WI38 (cell line): Measurements from ENCODE around the gene DCTN4.

Experiments
- H3K4me3 ChIP-seq: 2 replicates; pipeline ENCODE4 v1.5.1; 2011; ENCODE audit warnings: low read depth, mild to moderate bottlenecking, control low read depth, low read length
- TF ChIP-seq, protein P1 (sequence below): IDR thresholded peaks from 2 replicates; pipeline ENCODE4 v1.5.1; 2012; ENCODE audit warnings: low read depth, mild to moderate bottlenecking, control low read depth, low read length

Gene DCTN4

DNA sequence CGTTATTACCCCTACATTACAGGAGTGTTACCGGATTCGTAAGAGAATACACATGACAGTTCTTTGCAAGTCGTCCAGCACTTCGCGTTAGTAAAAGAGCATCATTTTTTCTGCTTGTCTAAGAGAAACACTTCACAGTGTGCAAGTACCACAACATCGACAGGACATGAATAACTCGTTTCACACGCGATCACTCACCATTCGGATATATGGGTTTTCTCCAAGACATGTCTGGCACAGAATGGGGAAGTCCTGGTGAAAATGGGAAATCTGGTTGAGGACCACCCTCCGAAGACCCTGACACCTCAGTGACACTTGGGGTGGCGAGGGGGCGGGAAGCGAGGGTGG, 58.6 kb downstream of the DCTN4 start:
- TF ChIP-seq, protein P1, sequence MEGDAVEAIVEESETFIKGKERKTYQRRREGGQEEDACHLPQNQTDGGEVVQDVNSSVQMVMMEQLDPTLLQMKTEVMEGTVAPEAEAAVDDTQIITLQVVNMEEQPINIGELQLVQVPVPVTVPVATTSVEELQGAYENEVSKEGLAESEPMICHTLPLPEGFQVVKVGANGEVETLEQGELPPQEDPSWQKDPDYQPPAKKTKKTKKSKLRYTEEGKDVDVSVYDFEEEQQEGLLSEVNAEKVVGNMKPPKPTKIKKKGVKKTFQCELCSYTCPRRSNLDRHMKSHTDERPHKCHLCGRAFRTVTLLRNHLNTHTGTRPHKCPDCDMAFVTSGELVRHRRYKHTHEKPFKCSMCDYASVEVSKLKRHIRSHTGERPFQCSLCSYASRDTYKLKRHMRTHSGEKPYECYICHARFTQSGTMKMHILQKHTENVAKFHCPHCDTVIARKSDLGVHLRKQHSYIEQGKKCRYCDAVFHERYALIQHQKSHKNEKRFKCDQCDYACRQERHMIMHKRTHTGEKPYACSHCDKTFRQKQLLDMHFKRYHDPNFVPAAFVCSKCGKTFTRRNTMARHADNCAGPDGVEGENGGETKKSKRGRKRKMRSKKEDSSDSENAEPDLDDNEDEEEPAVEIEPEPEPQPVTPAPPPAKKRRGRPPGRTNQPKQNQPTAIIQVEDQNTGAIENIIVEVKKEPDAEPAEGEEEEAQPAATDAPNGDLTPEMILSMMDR = no peak
- peak overlapping the region; percentile 99 for H3K4me3 ChIP-seq

DNA sequence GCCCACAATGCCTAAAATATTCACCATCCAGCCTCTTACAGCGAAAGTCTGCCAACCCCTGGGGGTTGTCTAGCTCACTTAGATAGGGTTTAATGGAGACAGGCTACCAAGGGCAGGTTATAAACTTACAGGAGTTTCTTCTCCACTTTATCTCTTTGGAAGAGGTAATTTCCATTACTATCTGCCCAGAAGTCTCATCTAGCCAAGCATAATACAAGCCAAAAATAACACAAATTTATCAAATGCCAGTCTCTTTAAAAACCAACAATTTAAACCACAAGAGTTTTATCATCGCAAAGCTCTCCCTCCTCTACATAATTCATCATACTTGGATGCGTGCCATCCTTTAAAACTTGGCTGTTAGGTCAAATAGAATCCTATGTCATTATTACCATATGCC, 64.2 kb downstream of the DCTN4 start:
- no peak overlapping the region for H3K4me3 ChIP-seq
- TF ChIP-seq, protein P1 = no peak

DNA sequence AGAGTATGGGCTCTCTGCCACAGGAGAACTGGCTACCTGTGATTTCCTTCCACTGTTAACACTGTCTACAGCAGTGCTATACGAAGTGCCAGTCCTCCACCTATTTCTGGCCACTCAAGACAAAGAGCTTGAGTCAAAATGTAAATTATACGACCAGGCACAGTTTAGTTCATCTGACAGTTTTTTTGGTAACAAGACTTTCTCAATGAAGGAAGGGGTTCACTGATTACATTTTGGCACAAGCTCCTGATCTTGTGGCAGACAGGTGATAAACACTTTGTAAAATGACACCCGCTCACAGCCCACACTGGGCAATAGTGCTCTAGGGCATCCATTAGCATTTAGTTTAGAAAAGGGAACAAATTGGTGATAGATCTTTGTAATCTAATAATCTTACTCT, 66.5 kb downstream of the DCTN4 start:
- H3K4me3 ChIP-seq = no peak overlapping the region
- TF ChIP-seq, protein P1 = no peak

DNA sequence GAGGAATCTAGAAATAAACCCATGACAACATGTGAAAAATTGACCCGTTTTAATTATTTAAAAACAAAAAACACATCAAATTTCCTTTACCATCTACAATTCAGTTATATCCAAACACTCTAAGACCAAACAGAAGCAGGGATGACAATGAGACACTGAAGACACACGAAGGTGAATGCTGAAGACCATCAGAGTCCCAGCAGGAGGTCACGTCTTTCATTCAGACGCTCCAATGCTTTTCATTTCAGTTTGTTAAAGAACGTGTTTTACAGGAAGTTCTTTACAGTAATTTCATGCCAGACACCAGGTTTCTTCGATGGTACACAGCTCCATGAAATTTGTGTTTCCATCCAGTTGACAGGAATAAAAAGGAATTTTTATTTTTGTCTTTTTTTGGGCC, 68.1 kb downstream of the DCTN4 start:
- no peak overlapping the region for H3K4me3 ChIP-seq
- TF ChIP-seq, protein P1 = no peak

DNA sequence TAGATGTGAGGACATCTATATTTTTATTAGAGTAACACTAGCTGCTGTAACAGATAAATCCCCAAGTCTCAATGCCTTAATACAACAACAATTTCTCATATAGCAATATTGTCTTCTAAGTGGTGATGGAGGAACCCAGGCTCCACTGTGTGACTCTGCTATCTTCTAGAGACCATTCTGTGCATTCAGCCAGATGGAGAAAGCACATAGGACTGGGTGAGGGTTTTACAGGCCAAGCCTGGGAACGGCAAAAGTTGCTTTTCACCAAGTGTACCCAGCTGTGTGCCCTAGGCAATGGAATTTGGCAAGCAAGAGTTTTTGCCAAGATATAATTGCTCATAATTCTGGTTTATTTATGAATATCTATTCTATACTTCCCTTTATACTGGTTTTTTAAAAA, 69.7 kb downstream of the DCTN4 start:
- TF ChIP-seq, protein P1 = no peak
- H3K4me3 ChIP-seq = no peak overlapping the region

DNA sequence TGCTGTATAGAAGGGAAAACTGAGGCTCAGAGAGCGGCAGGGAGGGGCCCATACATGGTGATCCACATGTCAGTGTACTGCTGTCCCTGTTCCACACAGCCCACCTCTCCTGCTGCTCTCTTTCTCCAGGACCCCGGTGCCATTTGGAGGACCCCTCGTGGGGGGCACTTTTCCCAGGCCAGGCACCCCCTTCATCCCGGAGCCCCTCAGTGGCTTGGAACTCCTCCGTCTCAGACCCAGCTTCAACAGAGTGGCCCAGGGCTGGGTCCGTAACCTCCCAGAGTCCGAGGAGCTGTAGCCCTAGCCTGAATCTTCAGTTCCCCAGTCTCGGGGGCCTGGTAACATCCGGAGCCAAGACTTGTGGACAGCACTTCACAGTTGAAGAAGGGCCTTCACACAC, 82.2 kb downstream of the DCTN4 start:
- TF ChIP-seq, protein P1 = no peak
- H3K4me3 ChIP-seq = no peak overlapping the region

DNA sequence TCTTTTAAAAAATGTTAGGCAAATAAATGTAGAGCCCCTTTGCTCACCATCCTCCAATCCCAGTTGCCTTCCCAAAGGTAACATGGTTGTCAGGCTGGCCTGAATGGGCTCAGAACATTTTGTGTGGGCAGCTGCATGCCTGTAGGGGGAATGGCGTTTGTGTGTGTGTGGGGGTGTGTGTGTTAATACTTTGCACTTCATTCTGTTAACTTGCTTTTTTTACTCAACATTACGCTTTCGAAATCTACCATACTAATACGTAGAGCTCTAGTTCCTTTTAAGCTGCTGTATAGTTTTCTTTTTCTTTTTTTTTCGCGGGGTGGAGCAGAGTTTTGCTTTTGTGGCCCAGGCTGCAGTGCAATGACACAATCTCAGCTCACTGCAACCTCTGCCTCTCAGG, 83.7 kb downstream of the DCTN4 start:
- TF ChIP-seq, protein P1 = no peak
- H3K4me3 ChIP-seq = no peak overlapping the region
